ENCODE results near the gene RRP1B.
"Not testable (repeated sequence)": the region's sequence is repeated elsewhere in the genome, so short reads cannot be mapped to it uniquely, and the experiment has no call there.

Gene RRP1B

GRCh38 chr21:43659136-43660000 lies at the start of gene RRP1B, which contains the start of gene HSF2BP:
Gene RRP1B, plus strand, starts transcription at chr21:43659560. Its CDS starts 105 bp downstream, at chr21:43659665.
Gene HSF2BP, minus strand, starts transcription at chr21:43659488. Its CDS starts 1,392 bp downstream, at chr21:43658096.
- DNase-seq (ENCODE audit: low read depth in 2 of 2) = peak; percentile 81 to 88
- no peak for TF ChIP-seq CTCF (IDR thresholded peaks at IDR 0.05; ENCODE audit: low read depth, low read length)
- peak within 1 kb of the TSS; percentile 82 to 88 for H3K4me3 ChIP-seq (replicated peaks in 1 of 2; ENCODE audit: low read depth in 2 of 2, low read length in 2 of 2)

- peak; percentile 88 for TF ChIP-seq CTCF (IDR thresholded peaks at IDR 0.05; ENCODE audit: low read depth, low read length)
- H3K4me3 ChIP-seq (replicated peaks in 1 of 2; ENCODE audit: low read depth in 2 of 2, low read length in 2 of 2) = no peak overlapping the region
- peak; percentile 75 to 80 for DNase-seq (ENCODE audit: low read depth in 2 of 2)
Measured at GRCh38 chr21:43611598-43612369, 47.6 kb upstream of the RRP1B start.

- DNase-seq (ENCODE audit: low read depth in 2 of 2) = peak; percentile 66 to 67
- H3K4me3 ChIP-seq (replicated peaks in 1 of 2; ENCODE audit: low read depth in 2 of 2, low read length in 2 of 2) = no peak overlapping the region
- no peak for TF ChIP-seq CTCF (IDR thresholded peaks at IDR 0.05; ENCODE audit: low read depth, low read length)
Measured at GRCh38 chr21:43613755-43614638, 45.4 kb upstream of the RRP1B start.

GRCh38 chr21:43614839-43615238 lies 44.5 kb upstream of the RRP1B start:
- DNase-seq (ENCODE audit: low read depth in 2 of 2) = no peak
- no peak overlapping the region for H3K4me3 ChIP-seq (replicated peaks in 1 of 2; ENCODE audit: low read depth in 2 of 2, low read length in 2 of 2)
- TF ChIP-seq CTCF (IDR thresholded peaks at IDR 0.05; ENCODE audit: low read depth, low read length) = no peak

GRCh38 chr21:43616861-43617260 lies 42.5 kb upstream of the RRP1B start:
- DNase-seq (ENCODE audit: low read depth in 2 of 2); H3K4me3 ChIP-seq (replicated peaks in 1 of 2; ENCODE audit: low read depth in 2 of 2, low read length in 2 of 2): not testable (repeated sequence)

GRCh38 chr21:43618940-43619339 lies 40.4 kb upstream of the RRP1B start:
- DNase-seq (ENCODE audit: low read depth in 2 of 2) = no peak

More at GRCh38 chr21:43618940-43619339, 40.4 kb upstream of the RRP1B start:
- H3K4me3 ChIP-seq (replicated peaks in 1 of 2; ENCODE audit: low read depth in 2 of 2, low read length in 2 of 2) = no peak overlapping the region
- no peak for TF ChIP-seq CTCF (IDR thresholded peaks at IDR 0.05; ENCODE audit: low read depth, low read length)
